ENCODE measurements around the gene BUD13. TPM values are rescaled to one million over a fixed set of nuclear protein-coding genes. Genes with fewer than 3 reads are reported as not detected.

The BUD13 gene
- total and polyA plus RNA-seq, 10 donors, result 12.3 to 20.3 (median 16.3) TPM

GRCh38 chr11:116733043-116733755 is 39.6 kb downstream of the BUD13 start:
- intact Hi-C loops (cut with DNase I; ENCODE audit: low total_unique reads), result no loop called here
- Histone ChIP-seq H3K27me3 (replicated peaks in 1 of 7) (peaks cover 0 to 14% (median 0%) of the 10 kb centered on the region in 7 donors), H3K36me3 (no peaks in the 10 kb centered on the region), H3K9me3 (no peaks in the 10 kb centered on the region), H3K4me3 (no peak overlapping the region), H3K4me1 (peaks cover 0 to 9% (median 6%) of the 10 kb centered on the region in 6 donors), H3K27ac (no peak overlapping the region)
- peak; percentile 16 for DNase-seq
- 56 to 76% (median 72%) methylated on average over 10 of the region's 10 CpGs for WGBS, 5 donors
- TF ChIP-seq POLR2A (IDR thresholded peaks at IDR 0.05) (no peak), CTCF (IDR thresholded peaks at IDR 0.05 in 8 of 11, conservative IDR thresholded peaks at IDR 0.05 in 3 of 11) (peak in 1 of 11 experiments; percentile 16)

GRCh38 chr11:116732271-116733042 is 40.3 kb downstream of the BUD13 start:
- Histone ChIP-seq H3K4me1 (peaks cover 0 to 9% (median 6%) of the 10 kb centered on the region in 6 donors), H3K36me3 (no peaks in the 10 kb centered on the region), H3K4me3 (no peak overlapping the region), H3K27me3 (replicated peaks in 1 of 7) (peaks cover 0 to 14% (median 0%) of the 10 kb centered on the region in 7 donors), H3K27ac (no peak overlapping the region), H3K9me3 (no peaks in the 10 kb centered on the region)
- intact Hi-C loops (cut with DNase I; ENCODE audit: low total_unique reads), result no loop called here
- DNase-seq, result peak; percentile 86
- no peak for TF ChIP-seq POLR2AphosphoS5 (IDR thresholded peaks at IDR 0.05)
- no peak for TF ChIP-seq POLR2A (IDR thresholded peaks at IDR 0.05)
- peak; percentile 51 to 90 (median 80) for TF ChIP-seq CTCF (IDR thresholded peaks at IDR 0.05 in 8 of 11, conservative IDR thresholded peaks at IDR 0.05 in 3 of 11)
- 13 to 45% (median 39%) methylated on average over 13 to 25 of the region's 25 CpGs for WGBS, 5 donors

DNA sequence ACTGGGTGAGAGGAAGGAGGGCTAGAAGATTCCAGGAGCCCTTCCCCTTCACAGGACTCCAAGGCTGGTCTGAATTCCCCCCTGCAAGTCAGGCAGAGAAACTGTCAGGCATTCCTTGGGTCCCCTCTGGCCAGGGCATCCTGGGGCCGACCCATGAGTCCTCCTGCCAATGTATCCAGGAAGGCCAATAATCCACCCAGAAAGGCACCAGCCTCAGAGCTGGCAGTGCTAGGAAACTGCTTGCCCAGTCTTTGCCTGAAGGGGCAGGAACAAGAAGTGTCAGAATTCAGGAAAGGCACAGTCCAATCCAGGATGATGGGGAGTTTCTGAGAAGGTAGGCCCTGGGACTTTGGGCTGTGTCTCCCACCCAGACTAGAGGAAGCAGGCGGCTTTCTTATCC is 41.0 kb downstream of the BUD13 start:
- no peak for TF ChIP-seq POLR2A (IDR thresholded peaks at IDR 0.05)
- TF ChIP-seq POLR2AphosphoS5 (IDR thresholded peaks at IDR 0.05), result no peak
- TF ChIP-seq CTCF (IDR thresholded peaks at IDR 0.05 in 8 of 11, conservative IDR thresholded peaks at IDR 0.05 in 3 of 11), result no peak
- intact Hi-C loops (cut with DNase I; ENCODE audit: low total_unique reads), result no loop called here
- Histone ChIP-seq H3K4me3 (no peak overlapping the region), H3K9me3 (no peaks in the 10 kb centered on the region), H3K36me3 (no peaks in the 10 kb centered on the region), H3K4me1 (peaks cover 0 to 9% (median 6%) of the 10 kb centered on the region in 6 donors), H3K27me3 (replicated peaks in 1 of 7) (peaks cover 0 to 14% (median 0%) of the 10 kb centered on the region in 7 donors), H3K27ac (no peak overlapping the region)
- 73 to 91% (median 80%) methylated on average over 2 of the region's 2 CpGs for WGBS, 5 donors
- peak; percentile 61 for DNase-seq
